HAP-1 (cell line): ENCODE results near the gene SPATA17.
A peak's percentile ranks its signal among the peaks of the same experiment; 100 is the strongest.
"Not testable (repeated sequence)": the region's sequence is repeated elsewhere in the genome, so short reads cannot be mapped to it uniquely, and the experiment has no call there.

Experiments
- DNase-seq, 2 experiments: peaks; one replicate each; pipeline ENCODE4 v3.0.0-alpha.2; 2016 to 2020; ENCODE audit warnings: low spot score in 2 of 2
- H3K27me3 ChIP-seq: fragments of 250-450 bp; sonication (Bioruptor Pico); 2 replicates; pipeline ENCODE4 v1.5.1; 2020; ENCODE audit warnings: low read depth, mild to moderate bottlenecking, moderate library complexity
- H3K36me3 ChIP-seq: fragments of 250-450 bp; sonication (Bioruptor Pico); replicated peaks from 2 replicates; pipeline ENCODE4 v1.5.1; 2020; ENCODE audit warnings: mild to moderate bottlenecking
- H3K4me1 ChIP-seq: fragments of 250-450 bp; sonication (Bioruptor Pico); 2 replicates; pipeline ENCODE4 v1.5.1; 2020; ENCODE audit warnings: mild to moderate bottlenecking
- H3K4me3 ChIP-seq: fragments of 250-450 bp; sonication (Bioruptor Pico); 2 replicates; pipeline ENCODE4 v1.5.1; 2020; ENCODE audit warnings: mild to moderate bottlenecking, moderate library complexity
- H3K9me3 ChIP-seq: fragments of 250-450 bp; sonication (Bioruptor Pico); 2 replicates; pipeline ENCODE4 v1.5.1; 2020; ENCODE audit warnings: mild to moderate bottlenecking, moderate library complexity
- in situ Hi-C: fragments of 300-500 bp; cut with MboI; formaldehyde crosslinking; loops from 3 replicates; pipeline ENCODE4 v1.14.3; 2020; ENCODE audit warnings: low sequenced_read_pairs, inconsistent platforms, mixed read lengths

The SPATA17 gene

GRCh38 chr1:217642455-217642854, 11.3 kb downstream of the SPATA17 start:
- Histone ChIP-seq H3K4me3 (no peak overlapping the region), H3K36me3 (no peaks in the 10 kb centered on the region), H3K4me1 (no peaks in the 10 kb centered on the region), H3K9me3 (no peaks in the 10 kb centered on the region), H3K27me3 (no peaks in the 10 kb centered on the region)
- no peak for DNase-seq
- in situ Hi-C loops: no loop called here

GRCh38 chr1:217647791-217648190, 16.6 kb downstream of the SPATA17 start:
- Histone ChIP-seq H3K4me1 (peaks cover 3% of the 10 kb centered on the region; the same call in 1 of the 2 replicates), H3K27me3 (no peaks in the 10 kb centered on the region), H3K9me3 (no peaks in the 10 kb centered on the region), H3K36me3 (no peaks in the 10 kb centered on the region), H3K4me3 (no peak overlapping the region)
- DNase-seq: peak in 1 of 2 experiments; percentile 39
- in situ Hi-C loops: no loop called here

GRCh38 chr1:217650674-217651073, 19.5 kb downstream of the SPATA17 start:
- Histone ChIP-seq H3K4me3 (no peak overlapping the region), H3K36me3 (no peaks in the 10 kb centered on the region), H3K9me3 (no peaks in the 10 kb centered on the region), H3K4me1 (peaks cover 3% of the 10 kb centered on the region; the same call in 1 of the 2 replicates), H3K27me3 (no peaks in the 10 kb centered on the region)
- no peak for DNase-seq
- in situ Hi-C loops: no loop called here

- no peak for DNase-seq
- Histone ChIP-seq H3K4me3 (no peak overlapping the region), H3K9me3 (no peaks in the 10 kb centered on the region), H3K27me3 (no peaks in the 10 kb centered on the region), H3K4me1 (no peaks in the 10 kb centered on the region), H3K36me3 (no peaks in the 10 kb centered on the region)
- in situ Hi-C loops: no loop called here
Observed at GRCh38 chr1:217660353-217661062, 29.4 kb downstream of the SPATA17 start.

DNA sequence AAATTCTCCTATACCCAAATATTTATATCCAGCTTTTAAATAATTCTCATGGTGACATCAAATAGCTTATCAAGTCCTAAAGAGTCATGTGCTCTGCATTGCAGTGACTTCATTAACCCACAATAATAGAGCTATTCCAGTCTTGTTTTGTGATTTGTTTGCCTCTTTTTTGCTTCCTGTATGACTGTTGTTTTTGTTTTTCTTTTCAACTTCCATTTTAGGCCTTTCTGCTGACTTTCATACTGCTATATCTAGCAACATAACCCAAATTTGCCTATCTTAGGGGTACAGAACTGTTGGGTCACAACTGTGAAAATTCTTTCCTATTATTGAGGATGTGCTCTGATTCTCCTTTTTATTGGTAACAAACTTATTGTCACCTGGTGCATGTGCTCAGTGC, 30.3 kb downstream of the SPATA17 start:
- Histone ChIP-seq H3K9me3 (no peaks in the 10 kb centered on the region), H3K36me3 (no peaks in the 10 kb centered on the region), H3K27me3 (no peaks in the 10 kb centered on the region), H3K4me1 (no peaks in the 10 kb centered on the region), H3K4me3 (no peak overlapping the region)
- no peak for DNase-seq
- in situ Hi-C loops: no loop called here

DNA sequence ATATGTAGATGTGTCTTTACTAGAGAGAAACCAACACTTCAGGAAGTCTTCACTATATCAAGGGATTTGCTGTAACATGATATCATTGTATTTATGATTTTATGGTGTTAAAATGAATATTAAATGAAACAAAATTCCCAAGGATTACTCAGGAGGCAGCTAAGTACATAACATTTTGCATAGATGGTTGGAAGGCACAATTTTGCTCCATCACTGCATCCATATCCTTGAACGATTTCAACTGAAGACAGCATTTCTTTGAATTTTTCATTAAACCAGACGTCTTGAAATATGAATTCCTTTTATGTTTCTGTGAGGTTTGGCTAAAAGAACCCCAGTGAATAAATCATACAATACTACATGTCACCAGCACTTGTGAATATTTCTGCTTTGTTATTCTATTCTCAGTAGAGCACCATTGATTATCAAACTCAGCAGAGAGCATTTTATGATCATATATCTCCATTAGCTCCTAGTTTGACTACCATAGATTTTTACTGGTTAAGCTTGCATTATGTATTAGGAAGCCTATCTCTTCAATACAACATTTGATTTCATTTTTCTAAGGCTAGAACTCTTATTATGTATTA, 37.3 kb downstream of the SPATA17 start:
- in situ Hi-C loops: no loop called here
- no peak overlapping the region for H3K4me3 ChIP-seq
- H3K36me3 ChIP-seq: no peaks in the 10 kb centered on the region
- no peaks in the 10 kb centered on the region for H3K27me3 ChIP-seq
- no peak for DNase-seq
- no peaks in the 10 kb centered on the region for H3K9me3 ChIP-seq
- peaks cover 8% of the 10 kb centered on the region for H3K4me1 ChIP-seq

DNA sequence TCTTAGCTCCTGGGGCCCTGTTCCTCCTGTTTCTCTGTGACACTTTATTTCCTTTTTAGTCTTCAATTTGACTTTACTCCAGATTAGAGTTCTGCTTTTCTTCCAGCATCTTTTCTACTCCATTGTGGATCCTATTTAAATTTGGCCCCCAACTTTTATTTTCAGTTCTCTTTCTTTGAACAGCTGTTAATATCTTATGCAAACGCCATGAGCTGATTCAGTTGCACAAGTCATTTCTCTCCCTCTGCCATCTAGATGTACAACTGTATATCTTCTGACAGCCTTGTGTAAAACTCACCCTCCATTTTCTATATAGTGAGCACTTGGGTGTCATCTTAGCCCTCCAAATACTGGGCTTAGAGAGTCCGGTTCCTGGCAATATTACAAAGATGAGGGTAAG, 42.2 kb downstream of the SPATA17 start:
- no peak for DNase-seq
- H3K36me3 ChIP-seq: no peaks in the 10 kb centered on the region
- in situ Hi-C loops: no loop called here
- H3K4me3 ChIP-seq: no peak overlapping the region
- H3K9me3 ChIP-seq: no peaks in the 10 kb centered on the region
- no peaks in the 10 kb centered on the region for H3K27me3 ChIP-seq
- H3K4me1 ChIP-seq: peaks cover 7% of the 10 kb centered on the region

DNA sequence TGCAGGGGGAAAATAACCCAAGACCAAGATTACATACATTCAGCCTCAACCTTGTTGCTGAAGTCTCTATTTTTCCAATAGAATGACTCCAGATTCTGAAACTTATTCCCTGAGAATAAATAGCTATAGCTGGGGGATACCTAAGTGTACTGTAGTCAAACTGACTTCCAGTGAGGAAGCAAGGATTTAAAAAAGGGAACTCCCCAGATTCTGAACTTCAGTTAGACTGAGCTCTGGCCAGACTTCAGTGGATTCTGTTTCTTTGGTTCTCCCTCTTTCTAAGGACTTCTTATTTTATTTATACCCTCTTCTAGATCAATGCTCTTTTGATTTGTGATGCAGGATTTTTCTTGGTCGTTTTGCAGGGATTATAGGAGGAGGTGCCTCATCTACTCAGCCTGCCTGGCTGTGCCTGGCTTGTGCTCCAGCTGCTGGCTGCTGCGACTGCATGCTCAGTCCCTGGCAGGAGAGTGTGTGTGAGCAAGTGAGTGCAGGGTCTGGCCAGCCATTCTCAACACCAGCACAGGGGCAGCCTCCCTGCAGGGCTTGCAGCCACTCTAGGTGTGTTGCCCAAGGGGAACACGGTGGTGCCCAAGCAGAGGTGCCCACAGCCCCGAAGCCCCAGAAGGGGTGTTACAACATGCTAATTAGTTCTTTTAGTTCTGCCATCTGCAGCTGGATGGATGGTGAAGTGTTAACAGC, 43.0 kb downstream of the SPATA17 start:
- Histone ChIP-seq H3K4me1 (no peaks in the 10 kb centered on the region; the same call in 1 of the 2 replicates), H3K36me3 (no peaks in the 10 kb centered on the region)

DNA sequence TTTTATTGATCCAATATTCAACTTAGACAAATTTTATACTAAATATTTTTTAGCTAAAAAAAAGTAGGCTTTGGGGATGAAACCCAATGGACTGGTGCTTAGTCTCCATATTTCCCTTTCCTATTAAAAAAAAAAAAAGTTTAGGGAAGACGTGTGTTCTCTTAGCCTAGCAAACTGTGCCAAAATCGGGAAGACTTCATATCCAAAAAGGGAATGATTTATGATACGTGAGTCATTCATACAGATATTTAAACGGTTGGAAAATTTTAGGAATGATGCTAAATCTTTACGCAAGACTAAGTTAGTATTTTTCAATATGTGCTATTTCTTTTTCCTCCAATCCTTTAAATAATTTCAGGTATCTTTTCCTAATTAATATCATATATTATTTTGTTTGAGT, 50.7 kb downstream of the SPATA17 start:
- in situ Hi-C loops: no loop called here
- Histone ChIP-seq H3K27me3 (no peaks in the 10 kb centered on the region), H3K36me3 (no peaks in the 10 kb centered on the region), H3K9me3 (no peaks in the 10 kb centered on the region), H3K4me1 (no peaks in the 10 kb centered on the region), H3K4me3 (no peak overlapping the region)
- DNase-seq: no peak

More for the DNA sequence above, 43.0 kb downstream of the SPATA17 start:
- H3K9me3 ChIP-seq: no peaks in the 10 kb centered on the region
- in situ Hi-C loops: no loop called here
- no peak overlapping the region for H3K4me3 ChIP-seq
- no peaks in the 10 kb centered on the region for H3K27me3 ChIP-seq
- no peak for DNase-seq

DNA sequence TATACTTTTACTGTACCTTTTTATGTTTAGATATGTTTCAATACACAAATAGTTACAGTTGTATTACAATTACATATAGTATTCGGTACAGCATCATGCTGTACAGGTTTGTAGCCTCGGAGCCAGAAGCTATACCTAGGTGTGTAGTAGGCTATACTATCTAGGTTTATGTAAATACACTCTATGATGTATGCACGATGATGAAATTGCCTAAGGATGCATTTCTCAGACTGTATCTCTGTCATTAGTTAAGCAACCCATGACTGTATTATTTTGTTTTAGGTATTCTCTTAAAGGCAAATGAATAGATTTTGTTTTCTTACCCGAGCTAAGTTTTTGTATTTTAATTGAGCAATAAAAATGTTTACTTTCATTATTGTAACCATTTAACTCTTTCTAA, 56.4 kb downstream of the SPATA17 start:
- no peaks in the 10 kb centered on the region for H3K4me1 ChIP-seq
- in situ Hi-C loops: no loop called here
- H3K4me3 ChIP-seq: no peak overlapping the region
- no peaks in the 10 kb centered on the region for H3K9me3 ChIP-seq
- DNase-seq: no peak
- no peaks in the 10 kb centered on the region for H3K36me3 ChIP-seq
- no peaks in the 10 kb centered on the region for H3K27me3 ChIP-seq

DNA sequence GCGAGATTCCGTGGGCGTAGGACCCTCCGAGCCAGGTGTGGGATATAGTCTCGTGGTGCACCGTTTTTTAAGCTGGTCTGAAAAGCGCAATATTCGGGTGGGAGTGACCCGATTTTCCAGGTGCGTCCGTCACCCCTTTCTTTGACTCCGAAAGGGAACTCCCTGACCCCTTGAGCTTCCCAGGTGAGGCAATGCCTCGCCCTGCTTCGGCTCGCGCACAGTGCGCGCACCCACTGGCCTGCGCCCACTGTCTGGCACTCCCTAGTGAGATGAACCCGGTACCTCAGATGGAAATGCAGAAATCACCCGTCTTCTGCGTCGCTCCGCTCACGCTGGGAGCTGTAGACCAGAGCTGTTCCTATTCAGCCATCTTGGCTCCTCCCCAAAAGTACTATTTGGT, 65.0 kb downstream of the SPATA17 start:
- H3K4me3 ChIP-seq, H3K36me3 ChIP-seq, H3K27me3 ChIP-seq, DNase-seq, H3K4me1 ChIP-seq, H3K9me3 ChIP-seq, in situ Hi-C loops: not testable (repeated sequence)

- in situ Hi-C loops: no loop called here
- no peak for DNase-seq
Observed at GRCh38 chr1:217703326-217703725, 72.2 kb downstream of the SPATA17 start.

DNA sequence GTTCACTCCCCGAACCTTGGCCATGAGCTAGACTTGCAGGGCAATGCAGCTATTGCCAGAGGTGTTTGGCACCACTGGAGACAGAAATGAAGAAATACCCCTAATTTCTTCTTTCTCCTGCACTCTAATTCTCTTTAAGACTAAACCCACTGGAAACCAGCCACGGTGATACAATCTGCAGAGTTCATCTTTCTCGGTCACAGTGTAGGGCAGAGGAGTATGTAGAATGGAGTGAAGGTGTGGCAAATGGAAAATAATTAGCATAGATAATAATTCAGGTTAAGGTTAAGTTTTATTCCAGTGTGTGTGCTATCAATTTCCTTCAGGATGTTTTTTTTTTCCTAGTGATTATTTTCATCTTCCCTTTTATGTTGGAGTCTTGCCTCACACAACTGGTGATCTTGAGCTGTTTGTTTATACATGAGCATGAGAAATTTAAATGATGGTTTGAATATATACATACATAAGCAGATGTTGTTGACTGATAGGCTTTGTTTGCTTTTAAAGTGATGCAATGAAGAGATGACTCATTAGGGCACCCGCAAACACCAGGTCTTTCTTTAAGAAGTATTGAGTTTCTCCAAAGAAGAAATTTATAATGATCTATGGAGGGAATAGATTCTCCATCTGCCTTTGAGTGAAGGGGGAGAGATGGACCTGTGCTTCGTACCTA, 81.9 kb downstream of the SPATA17 start:
- no peaks in the 10 kb centered on the region for H3K36me3 ChIP-seq
- no peak for DNase-seq
- in situ Hi-C loops: no loop called here
- no peak overlapping the region for H3K4me3 ChIP-seq
- H3K9me3 ChIP-seq: no peaks in the 10 kb centered on the region
- H3K27me3 ChIP-seq: no peaks in the 10 kb centered on the region
- no peaks in the 10 kb centered on the region for H3K4me1 ChIP-seq

More at GRCh38 chr1:217703326-217703725, 72.2 kb downstream of the SPATA17 start:
- Histone ChIP-seq H3K27me3 (no peaks in the 10 kb centered on the region), H3K36me3 (no peaks in the 10 kb centered on the region), H3K4me3 (no peak overlapping the region), H3K4me1 (no peaks in the 10 kb centered on the region), H3K9me3 (no peaks in the 10 kb centered on the region)

DNA sequence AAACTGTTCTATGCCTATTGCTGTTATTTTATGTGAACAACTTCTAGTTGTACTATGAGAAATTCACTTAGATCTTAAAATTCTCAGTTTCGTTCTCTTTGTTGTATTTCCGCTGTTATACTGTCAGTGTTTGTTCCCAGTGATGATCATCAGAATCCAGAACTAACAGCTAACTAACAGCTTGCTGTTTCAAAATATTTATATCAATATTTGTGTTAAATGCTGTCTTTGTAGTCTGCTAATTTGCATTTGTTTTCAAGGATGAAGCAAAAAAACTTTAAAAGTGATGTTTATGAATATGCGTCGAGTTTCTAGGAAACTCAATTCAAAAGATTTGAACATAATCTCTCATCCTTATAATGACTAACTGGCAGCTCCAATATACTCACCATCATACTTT, 84.5 kb downstream of the SPATA17 start:
- no peak overlapping the region for H3K4me3 ChIP-seq
- H3K4me1 ChIP-seq: no peaks in the 10 kb centered on the region
- in situ Hi-C loops: no loop called here
- H3K36me3 ChIP-seq: no peaks in the 10 kb centered on the region
- DNase-seq: no peak
- no peaks in the 10 kb centered on the region for H3K9me3 ChIP-seq
- H3K27me3 ChIP-seq: no peaks in the 10 kb centered on the region
